ENCODE results near the gene C10orf143.
"Not testable (repeated sequence)": the region's sequence is repeated elsewhere in the genome, so short reads cannot be mapped to it uniquely, and the experiment has no call there.

Gene C10orf143

DNA sequence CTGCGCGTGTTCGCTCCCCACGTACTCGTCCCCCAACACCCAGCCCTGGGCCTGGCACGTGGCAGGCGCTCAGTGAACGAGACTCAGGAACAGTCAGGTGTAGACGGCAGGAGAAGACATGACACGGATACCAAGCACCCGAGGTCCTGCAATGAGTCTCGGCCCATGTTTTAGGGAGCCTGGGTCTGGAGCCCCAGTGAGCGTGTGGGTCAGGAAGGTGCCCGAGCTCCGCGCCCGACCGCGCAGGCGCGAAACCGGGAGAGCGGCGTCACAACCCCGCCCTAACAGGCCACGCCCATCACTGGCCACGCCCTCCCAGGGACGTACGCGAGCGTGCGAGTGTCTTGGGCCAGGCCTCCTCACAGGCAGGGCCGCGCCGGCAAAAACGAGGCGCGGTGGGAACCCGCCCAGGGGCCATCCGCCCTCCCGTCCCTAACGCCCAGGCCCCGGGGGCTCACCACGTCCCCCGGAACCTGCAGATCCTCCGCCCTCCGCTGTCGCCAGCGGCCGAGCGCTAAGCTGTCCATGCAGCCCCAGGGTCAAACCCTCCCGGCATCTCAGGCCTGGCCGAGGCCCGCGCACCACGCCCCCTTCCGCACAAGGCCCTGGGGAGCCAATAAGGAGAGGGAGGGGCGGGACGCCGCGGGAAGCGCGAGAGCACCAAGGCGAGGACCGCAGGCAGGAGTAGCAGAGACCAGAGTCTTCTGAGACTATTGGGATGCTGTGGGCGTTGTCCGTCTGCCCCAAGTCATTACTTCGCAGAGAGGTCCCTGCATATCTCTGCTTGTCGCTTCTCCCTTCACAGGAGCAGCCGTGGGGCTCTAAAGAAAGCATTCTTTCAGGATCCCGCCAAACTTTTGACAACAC lies at the start of gene C10orf143:
Gene C10orf143, minus strand, starts transcription at position 585 of the 867 bp plus-strand sequence. Its CDS starts 58 bp downstream, at position 527.
- peak; percentile 99 for DNase-seq (ENCODE audit: low read depth, low spot score)

DNA sequence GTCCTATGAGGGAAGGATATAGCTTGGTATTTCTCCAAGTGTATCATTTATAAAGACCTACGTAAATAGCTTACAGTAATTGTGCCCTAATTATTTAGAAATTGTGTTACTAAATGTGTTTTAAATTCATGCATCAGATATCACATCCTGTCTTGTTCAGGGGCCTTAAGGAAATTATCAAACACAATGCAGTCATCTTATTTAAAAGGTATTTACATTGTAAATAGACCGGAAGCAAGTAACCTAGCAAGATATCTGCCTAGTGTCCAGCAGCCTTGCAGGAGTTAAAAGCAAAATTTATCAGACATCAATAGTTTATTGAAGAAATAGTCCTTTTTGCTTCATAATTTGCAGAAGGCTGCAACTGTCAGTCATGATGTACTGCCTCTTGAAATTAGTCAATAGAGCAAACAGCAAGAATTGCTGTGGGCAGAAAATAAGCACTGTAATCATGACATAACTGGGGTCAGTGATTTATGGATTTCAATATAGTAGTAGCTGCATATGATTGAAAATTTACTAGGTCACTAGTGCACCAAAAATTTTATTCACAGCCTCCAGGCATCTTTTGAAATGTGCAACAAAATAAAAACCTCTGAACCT lies 48.7 kb upstream of the C10orf143 start:
- DNase-seq (ENCODE audit: low read depth, low spot score), result no peak

DNA sequence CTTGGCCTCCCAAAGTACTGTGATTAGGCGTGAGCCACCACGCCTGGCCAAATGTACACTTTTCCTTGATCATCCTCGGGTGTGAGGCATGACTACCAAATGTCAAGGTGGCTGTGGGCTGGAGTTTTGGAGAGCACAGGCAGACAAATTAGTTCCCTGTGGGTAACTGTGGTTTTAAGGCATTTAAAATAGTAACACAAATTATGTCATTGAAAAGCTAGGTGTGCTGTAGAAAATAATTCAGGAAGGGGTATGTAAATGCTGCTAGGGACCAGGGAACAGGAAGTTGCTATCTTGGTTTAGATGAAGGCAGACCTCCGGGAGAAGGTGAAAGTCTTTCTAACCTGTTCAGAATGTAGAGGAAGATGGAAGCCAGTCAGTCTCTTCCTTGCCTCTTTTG lies 35.4 kb upstream of the C10orf143 start:
- no peak for DNase-seq (ENCODE audit: low read depth, low spot score)

DNA sequence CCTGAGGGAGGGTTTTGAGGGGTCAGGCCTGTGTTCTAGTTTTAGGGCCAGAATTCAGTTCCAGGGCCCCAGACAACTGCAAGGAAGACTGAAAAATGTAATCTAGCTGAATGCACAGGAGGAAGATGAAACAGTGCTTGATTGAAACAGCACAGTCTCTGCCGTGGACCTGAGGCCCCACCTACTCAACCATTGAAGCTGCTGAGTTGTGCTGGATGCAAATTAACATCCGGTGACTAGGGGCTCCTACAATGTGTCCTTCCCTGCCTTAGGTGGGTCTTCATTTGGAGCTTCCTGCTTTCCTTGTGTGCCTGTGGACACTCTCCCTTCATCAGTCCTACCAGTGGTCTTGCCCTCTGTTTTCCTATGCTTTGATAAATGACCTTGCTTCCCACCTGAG lies 31.2 kb upstream of the C10orf143 start:
- DNase-seq (ENCODE audit: low read depth, low spot score), result no peak

DNA sequence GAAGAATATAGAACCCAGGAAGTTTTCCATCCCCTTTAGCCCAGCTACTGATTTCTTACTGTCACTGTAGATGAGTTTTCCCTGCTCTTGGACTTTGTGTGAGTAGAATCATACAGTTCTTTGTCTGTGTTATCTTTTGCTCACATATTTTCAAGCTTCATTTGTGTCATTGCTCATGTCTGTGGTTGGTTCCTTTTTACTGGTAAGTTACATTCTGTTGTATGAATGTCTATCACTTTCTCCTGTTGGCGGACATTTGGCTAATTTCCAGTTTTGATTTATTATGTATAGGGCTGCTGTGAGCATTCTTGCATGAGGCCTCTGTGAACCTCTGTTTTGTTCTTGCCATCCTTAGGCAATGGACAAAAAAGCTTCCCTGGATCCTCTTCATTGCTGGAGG lies 30.8 kb upstream of the C10orf143 start:
- DNase-seq (ENCODE audit: low read depth, low spot score), result peak; percentile 42

DNA sequence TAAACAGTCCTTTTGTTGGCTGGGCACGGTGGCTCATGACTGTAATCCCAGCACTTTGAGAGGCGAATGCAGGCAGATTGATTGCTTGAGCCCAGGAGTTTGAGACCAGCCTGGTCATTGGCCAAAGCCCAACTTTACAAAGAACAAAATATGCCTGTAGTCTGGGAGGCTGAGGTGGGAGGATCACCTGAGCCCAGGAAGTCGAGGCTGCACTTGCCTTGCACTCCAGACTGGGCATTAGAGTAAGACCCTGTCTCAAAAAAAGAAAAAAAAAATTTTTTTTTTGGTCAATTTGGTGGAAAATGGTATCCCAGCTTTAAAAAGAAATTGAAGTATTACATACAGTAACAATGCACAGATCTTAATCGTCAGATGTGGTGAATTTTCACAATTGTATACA lies 30.4 kb upstream of the C10orf143 start:
- DNase-seq (ENCODE audit: low read depth, low spot score), result no peak

DNA sequence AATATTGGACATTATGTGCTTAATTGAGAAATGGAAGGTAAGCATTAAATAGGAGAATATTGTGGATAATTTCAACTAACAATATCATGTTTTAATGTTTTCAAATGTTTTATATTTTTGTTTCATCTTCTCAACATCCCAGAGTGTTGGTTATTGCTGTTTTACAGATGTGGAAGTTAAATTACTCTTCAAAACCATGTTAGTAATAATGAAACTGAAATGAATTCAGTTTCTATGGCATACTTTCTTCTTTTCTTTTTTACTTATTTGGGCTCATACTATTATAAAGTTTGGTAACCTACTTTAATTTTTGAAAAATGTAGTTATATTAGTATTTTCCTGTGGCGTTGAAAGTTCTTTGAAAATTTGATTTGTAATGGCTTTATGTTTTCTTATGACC lies 29.8 kb upstream of the C10orf143 start:
- no peak for DNase-seq (ENCODE audit: low read depth, low spot score)

DNA sequence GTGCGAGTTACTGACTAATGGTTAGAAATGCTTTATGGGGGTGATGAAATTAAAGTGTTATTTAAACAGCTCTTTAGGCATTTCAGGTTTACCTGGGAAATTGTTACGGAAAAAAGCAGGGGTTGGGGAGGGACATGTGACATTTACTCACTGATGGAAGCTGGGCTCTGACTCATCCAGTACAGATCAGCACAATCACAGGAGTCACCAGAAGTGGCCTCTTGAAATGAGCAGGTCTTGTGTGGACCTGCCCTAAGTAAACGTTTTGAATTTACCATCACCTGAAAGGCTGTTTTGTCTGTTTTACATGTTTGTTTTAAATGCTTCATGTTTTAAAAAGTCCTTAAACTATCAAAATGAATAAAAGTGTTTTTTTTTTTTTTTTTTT lies 27.8 kb upstream of the C10orf143 start:
- peak; percentile 51 for DNase-seq (ENCODE audit: low read depth, low spot score)

DNA sequence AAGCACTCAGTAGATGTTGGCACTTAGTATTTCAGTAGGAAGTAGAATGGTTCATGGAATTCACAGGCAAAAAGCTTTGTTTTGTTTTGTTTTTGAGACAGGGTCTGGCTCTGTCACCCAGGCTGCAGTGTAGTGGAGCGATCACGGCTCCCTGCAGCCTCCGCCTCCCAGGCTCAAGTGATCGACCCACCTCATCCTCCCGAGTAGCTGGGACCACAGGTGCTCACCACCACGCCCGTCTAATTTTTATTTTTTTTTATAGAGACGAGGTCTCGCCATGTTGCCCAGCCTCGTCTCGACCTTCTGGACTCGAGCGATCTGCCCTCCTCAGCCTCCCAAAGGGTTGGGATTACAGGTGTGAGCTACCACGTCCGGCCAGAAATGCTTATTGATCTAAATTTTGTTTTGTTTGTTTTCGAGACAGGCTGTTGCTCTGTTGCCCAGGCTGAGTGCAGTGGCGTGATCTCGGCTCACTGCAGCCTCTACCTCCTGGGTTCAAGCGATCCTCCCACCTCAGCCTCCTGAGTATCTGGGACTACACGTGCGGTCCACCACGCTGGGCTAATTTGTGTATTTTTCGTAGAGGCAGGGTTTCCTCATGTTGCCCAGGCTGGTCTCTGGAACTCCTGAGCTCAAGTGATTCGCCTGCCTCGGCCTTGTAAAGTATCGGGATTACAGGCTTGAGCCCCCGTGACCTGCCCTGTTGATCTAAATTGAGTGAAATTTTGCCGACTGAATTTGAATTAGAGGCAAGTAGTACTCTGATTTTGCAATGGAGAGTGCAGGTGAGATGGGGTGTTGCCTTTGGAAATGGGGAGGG lies 27.2 kb upstream of the C10orf143 start:
- DNase-seq (ENCODE audit: low read depth, low spot score), result no peak

DNA sequence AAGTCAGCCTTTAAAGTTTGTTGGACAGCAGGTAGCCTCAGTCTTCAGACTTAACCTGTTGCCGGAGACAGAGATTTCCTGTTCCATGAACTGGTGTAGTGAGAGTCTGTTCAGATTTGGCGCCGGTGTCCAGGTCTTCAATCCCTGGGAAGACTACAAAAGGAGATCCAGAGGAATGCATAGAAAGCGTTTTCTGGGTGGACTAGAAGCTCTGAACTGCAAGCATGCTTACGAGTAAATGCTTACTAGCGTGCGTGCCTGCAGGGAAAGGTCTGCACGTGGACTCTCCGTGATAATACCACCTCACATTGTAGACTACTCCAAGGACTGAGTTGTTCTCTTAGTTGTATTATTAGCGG lies 26.4 kb upstream of the C10orf143 start:
- DNase-seq (ENCODE audit: low read depth, low spot score), result peak; percentile 63

DNA sequence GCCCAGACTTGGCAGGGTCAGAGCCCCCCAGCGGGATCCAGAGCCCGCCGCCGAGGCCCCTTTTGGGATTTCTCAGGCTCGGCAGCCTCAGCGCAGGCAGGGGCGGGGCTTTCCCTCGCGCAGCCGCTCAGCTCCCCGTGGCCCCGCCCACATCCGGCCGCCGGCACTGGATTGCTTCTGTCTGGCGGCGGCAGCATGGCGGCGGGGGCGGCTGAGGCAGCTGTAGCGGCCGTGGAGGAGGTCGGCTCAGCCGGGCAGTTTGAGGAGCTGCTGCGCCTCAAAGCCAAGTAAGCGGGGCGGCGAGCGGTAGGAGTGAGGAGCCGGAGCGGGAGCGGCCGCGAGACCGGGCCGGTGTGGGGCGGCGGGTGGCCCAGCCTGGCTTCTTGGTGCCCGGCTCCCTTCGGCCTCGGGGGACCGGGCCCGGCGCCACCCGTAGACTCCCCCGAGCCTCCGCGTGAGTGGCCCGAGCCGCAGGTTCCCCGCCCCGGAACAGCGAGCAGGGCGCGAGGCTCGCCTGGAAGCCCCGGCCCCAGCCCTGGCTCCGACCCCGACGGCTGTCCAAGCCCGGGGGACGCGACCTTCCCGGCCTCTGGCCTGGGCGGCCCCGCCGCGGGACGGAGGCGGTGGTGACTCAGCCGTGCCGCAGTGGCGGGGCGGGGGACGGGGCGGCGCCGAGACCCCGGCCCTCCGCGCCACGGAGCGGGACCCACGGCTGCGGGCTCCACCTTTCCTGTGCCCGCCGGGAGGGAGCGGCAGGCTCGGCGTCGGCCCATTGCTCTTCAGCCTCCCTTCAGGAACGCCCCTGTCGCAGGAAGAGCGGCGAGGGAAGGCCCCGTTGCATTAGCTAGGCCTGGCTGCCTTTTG lies 25.8 kb upstream of the C10orf143 start, which contains the start of gene GLRX3:
Gene GLRX3, plus strand, starts transcription at position 166 of the 864 bp plus-strand sequence. Its CDS starts 30 bp downstream, at position 196.
- DNase-seq (ENCODE audit: low read depth, low spot score), result peak; percentile 96

DNA sequence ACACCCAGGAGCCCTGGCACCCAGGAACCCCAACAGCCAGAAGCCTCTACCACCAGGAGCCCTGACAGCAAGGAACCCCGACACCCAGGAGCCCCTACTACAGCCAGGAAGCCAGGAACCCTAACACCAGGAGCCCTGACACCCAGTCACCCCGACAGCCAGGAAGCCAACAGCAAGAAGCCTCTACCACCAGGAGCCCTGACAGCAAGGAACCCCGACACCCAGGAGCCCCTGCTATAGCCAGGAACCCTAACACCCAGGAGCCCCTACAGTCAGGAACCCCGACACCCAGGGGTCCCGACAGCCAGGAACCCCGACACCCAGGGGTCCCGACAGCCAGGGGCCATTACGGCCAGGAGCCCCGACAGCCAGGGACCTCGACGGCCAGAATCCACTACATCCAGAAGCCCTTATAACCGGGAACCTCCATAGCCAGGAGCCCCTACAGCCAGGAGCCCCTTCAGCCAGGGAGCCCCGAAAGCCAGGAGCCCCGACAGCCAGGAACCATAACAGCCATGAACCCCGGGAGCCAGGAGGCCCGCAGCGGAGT lies 25.1 kb upstream of the C10orf143 start:
- DNase-seq (ENCODE audit: low read depth, low spot score), result no peak

DNA sequence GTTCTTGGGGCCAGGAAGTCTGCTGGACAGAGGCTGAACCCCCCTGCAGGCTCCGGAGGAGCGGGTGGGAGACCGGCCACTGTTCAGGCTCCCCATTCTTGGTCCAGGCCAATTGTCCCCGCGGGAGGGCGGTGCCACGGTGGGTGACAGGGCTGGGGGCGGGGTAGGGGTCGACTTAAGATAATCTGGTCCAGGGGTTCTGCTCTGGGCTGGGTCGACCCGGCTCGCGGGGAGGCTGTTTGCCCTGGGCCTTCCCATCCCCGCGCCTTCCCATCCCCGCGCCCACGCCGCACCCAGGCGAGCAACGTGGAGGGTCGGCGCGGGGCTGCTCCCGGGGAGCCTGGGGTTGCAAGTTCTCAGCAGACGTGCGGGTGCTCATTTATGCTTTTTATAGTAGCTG lies 18.3 kb upstream of the C10orf143 start:
- no peak for DNase-seq (ENCODE audit: low read depth, low spot score)

DNA sequence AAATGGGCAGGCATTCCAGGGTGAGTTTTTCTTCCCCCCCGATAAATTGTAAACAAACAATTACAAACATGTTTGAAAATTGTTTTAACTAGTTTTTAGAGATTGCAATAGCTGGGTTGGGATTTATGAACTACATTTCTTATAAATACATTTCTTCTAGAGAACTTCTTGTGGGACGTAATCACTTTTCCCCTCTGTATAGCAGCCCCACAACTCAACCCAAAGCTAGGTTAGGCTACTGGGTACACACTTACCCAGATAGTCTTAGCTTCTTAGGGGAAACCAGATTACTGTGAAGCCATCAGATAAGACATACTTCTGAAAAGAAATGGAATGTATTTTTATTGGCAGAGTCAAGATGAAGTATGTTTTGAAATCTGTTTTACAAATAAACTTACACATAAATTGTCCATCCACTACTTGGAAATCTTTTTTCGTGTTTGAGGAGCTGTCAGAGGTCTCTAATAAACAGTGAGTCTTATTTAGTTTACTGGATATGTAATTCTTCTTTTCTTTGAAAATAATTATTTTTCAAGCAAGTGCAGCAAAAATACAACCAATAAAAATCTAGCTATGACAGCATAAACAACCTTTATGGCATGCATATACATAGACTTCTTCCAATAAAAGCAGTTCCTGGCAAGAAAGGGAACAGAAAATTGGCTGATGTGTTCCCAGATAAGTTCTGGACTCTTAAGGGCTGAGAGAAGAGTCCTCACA lies 17.6 kb upstream of the C10orf143 start:
- no peak for DNase-seq (ENCODE audit: low read depth, low spot score)

DNA sequence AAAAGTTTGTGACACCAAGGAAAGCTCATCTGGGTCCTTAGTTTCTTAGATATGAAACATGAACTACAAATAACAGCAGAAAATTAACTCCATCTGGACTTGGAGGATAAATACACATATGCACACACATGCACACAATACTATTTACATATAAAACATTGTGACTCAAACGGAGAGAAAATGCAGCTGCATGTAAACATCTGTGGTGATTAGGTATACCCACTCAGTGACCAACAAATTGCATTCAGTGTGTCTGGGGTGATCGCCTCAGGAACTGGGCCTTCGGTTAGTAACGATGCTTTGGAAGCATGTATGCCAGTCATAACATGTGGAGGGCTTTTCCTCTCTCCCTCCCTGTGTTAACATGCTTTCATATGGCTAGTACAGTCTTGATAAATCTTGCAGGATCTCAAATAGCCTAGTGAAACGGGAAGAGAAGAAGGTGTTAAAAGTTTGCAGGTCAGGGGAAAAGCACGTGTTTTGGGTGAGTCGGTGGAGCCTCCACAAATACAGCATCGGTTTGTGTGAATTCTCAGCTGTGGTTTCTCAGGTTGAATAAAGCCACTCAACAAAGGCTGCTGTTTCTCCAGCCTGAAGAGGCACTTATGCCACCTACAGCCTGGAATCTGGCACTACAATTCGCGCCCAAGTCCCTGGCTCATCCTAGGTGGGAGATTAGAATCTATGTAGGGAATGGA lies 16.9 kb upstream of the C10orf143 start:
- peak; percentile 88 for DNase-seq (ENCODE audit: low read depth, low spot score)

DNA sequence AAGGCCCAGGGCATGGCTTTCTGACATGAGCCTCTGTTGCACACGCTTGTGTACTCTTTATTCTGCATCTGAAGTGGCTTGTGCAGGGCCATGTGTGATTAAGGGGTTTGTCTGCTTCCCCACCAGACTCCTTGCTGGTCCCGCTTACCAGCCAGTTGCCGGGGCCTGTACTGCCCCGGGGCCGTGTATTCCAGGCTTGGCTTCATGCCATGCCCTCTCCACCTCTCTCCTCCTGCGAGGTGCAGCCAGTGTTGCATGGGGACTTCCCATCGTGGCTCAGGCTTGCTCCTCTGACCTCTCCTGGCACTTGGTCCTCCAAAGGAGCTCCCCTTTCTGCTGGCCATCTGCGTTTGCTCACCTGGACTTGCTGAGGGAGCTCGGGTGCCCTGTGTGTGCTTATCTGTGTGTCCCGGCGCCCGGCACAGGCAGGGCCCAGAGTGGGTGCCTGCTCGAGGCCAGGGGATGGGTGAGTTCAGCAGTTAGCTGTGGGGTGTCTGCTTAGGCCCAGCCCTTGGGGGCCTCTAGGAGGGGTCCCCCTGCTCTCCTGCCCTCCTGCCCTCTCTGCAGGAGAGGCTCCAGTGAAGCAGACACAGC lies 11.0 kb upstream of the C10orf143 start:
- no peak for DNase-seq (ENCODE audit: low read depth, low spot score)

DNA sequence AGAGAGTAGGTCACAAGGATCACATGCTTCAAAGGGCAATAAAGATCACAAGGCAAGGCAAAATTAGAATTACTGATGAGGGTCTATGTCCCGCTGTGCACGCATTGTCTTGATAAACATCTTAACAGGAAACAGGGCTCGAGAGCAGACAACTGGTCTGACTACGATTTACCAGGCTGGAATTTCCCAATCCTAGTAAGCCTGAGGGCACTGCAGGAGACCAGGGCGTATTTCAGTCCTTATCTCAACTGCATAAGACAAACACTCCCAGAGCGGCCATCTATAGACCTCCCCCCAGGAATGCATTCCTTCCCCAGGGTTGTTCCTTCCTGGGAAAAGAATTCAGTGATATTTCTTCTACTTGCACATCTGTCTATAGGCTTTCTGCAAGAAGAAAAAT lies 6.9 kb upstream of the C10orf143 start:
- DNase-seq (ENCODE audit: low read depth, low spot score), result not testable (repeated sequence)

DNA sequence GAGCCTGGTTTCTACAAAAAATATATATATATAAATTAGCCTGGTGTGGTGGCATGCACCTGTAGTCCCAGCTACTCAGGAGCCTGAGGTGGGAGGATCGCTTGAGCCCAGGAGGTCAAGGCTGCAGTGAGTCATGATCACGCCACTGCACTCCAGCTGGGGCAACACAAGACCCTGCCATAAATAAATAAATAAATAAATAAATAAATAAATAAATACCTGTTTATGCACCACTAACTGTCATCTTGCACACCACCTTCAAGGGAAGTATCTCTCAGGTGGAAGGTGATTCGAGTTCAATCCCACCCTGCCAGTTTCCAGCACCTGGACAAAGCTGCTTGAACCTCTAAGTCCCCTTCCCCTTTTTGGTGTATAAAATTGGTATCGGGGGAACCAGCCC lies 6.3 kb upstream of the C10orf143 start:
- not testable (repeated sequence) for DNase-seq (ENCODE audit: low read depth, low spot score)

DNA sequence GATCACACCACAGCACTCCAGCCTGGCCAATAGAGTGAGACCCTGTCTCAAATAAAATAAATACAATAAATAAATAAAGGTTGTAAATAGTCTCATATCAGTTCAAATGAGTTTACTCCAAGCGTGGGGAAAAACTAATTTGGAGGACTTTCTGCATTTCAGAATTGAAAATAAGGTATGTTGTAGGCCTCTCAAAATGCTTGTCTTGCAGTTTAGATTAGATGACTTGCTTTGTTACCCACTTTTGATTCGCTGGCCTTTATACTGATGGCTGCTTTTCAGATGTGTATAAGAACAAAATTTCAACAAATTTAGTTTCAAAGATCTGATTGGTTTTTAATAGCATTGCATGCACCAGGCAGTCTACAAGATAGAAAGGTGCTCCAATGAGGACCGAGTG lies 2.2 kb upstream of the C10orf143 start:
- DNase-seq (ENCODE audit: low read depth, low spot score), result no peak

Data from astrocyte of the hippocampus (primary cell).